Stimulated activated CD4-positive, alpha-beta T cell treated with anti-CD3 and anti-CD28 coated beads, TNF-alpha, amount 100 ng/mL, for 24 hours (primary cell): ENCODE data around the gene KAT2B.

Experiments used
- DNase-seq, 3 experiments: peaks; one replicate each; pipeline ENCODE4 v3.0.0-alpha.2; 2020; ENCODE audit warnings: low read depth in 3 of 3

The KAT2B gene

DNA sequence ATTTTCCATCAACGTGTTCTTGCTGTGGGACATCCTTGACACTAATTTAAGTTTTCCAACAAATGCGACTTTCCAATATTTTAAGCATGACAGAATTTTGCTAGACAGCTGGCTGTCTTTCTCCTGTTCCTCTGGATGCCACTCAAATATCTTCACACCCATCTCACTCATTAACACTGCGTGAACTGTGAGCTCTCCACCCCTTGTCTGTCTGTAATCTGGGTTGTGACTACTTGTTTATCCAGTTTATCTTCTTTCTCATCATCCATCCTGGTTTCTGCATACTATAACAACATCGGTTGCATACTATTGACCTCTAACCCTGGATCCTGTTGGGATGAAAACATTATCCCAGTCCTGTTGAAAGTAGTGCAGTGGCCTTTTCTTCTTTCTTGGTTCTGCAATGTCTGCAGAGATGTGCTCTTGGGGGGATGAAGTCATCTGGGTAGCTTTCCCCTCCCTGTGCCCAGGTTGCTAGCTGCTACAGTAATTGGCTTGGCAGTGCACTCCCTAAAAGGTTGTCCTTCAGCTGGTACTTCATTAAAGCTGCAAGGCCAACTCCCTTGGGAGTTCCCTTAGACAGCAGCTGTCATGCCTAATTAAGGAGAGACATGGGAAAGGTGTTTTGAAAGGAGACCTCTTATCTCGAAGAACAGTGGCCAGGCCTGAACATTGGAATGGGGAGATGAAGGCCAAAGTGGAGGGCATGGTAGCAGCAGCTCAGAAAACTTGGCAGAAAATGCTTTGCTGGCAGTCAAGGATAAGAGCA is 24.7 kb downstream of the KAT2B start:
- no peak for DNase-seq

DNA sequence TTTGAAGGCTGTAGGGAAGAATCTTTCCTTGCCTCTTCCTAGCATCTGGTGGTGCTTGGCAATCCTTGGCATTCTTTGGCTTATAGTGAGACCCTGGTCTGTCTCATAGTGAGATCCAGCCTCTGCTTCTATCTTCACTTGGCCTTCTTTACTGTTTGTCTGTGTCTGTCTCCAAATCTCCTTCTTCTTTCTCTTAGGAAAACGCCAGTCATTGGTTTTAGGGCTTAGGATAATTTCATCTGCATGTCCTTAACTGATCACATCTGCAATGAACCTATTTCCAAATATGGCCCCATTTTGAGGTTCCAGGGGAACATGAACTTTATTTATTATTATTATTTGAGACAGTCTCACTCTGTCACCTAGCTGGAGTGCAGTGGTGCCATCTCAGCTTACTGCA is 25.8 kb downstream of the KAT2B start:
- DNase-seq, result no peak

DNA sequence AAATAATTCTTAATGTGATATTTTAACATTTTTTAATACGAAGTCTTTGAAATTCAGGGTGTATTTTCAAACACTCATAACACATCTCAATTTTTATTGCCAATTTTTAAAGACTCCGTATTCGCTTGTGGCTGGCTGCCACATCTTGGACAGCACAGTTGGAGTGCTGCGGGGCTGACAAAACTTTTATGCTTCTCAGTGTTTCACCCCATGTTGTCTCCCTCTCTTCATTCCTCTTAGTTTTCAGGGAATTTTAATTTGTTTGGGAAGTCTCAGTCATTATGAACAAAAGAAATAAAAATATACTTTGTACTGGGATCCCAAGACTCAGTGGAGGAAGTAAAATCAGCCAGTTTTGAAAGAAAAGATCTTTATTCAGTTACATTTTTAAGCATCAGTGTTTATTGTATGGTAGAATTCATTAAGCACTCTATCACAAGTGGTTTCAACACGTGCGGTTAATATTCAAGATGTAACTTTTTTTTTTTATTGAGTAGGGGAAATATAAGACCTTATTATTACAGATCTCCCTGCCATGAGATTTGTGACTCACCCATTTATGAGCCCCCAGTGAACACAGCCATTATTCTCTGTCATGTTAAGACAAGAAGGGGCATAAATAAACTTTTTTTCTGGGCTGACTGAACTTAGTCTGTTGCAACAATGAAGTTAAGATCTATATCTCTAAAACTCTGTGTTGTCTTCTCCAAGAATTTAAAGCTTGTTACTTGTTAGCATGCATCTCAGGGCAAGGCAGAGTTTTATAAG is 26.8 kb downstream of the KAT2B start:
- no peak for DNase-seq

DNA sequence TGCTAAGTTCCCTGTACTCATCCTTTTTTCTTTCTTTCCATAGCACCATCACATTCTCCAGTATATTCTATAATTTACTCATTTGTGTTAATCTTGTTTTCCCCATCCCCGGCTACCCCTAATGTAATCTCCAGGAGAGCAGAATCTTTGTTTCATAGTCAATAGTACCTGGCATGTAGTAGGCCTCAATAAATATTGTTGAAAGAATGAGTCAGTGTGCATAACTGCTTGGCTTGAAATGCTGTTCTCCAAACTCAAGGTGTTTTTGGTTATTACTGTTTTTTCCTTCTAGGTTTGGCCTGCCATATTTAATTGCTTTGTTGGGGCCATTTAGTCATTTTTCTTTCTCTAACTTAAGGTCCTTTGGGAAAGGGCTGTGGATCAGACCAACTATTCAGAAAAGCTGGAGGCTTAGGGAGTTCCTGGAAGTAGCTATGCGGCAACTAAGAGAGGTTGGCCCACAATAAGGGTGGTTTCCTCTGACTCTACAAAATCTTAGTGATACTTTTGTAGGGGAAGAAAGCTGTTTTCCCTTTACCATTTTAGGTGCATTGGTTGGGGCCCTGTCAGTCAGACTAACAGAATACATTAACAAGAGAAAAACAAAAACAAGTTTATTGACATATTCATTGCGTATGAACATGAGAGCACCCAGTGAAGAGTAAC is 28.4 kb downstream of the KAT2B start:
- DNase-seq, result no peak

DNA sequence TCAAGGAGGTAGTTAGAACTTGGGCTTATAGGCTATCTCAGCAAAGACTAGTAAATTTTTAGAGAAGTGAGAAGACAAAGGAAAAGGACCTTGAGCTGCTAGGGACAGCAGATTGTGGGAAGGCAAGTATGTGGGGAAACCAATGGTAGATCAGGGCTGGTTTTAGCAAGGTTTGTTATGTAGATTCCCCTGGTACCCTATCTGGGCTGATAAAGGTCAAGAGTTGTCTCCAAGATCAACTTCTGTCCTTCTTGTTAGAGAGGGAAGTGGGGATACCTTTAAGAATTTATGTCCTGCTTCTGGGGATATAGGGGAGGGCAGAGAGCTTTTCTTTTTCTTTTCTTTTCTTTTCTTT is 28.9 kb downstream of the KAT2B start:
- DNase-seq, result no peak

DNA sequence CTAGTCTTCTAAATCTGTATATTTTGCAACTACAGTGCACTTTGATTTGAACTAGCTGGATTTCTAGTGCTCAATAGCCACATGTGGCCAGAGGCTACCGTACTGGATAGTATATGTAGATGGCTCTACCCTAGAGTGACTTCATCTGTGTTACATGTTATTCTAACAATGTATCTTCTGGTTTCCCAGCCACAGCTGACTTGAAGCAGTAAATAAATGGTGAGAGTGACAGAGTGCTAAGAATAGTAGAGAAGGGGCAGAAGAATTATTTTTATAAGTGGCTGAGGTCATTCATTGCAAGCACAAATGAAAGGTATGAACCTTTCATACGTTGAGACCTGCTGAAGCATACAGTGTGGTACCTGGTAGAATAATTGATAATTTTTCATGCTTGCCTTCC is 30.9 kb downstream of the KAT2B start:
- no peak for DNase-seq

DNA sequence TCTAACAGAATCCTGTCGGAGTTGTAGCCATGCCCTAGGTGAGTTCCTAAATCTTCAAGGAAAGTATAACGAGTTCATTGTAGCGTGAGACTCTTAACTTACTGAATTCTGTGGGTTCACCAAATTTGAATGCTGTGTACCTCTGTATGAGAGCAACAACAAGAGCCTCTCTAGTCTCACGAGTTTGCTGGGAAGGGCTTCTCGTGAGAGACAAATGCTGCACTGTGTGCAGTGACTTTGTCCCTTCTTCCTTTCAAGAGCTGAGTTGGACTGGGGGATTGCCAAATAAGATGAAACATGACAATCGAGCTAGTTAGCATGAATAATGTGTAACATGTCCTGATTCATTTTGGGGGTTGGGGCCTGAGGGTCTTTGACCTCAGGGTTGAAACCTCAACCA is 32.2 kb downstream of the KAT2B start:
- DNase-seq, result no peak

DNA sequence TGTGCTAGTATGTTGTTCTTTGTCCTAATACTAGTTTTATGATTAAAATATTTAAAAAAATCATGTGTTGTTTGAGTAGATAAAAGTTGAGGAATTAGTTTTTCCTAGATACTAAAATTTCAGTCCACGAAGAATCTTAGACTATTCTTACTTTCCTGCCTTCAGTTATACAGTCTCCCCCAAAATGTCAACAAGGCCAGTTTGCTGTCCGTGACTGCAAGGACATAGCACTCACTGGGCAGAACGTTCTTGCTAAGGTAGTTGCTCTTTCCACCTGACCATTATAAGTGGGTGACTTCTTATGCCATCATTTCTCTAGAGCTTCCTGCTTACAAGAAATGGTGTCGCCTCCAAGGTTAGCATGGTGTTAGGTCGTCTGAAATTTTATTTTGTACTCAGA is 32.8 kb downstream of the KAT2B start:
- DNase-seq, result no peak

DNA sequence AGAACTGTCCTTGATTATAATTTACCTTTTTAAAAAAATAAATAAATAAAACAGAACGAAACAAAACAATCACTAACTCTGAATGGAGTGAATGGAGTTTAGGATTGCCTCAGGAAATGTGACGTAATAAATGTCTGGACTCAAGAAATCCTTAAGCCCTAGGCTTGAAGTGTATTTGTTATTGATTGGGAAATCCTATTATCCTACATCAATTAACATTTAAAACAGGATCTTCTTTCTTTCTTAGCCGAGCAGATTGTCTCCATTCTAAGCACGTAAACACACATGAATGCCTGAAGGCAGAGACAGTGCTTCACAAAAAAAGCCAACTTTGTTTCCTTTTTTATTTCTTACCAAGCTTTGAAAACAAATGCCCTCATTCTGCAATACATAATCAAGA is 33.4 kb downstream of the KAT2B start:
- no peak for DNase-seq

DNA sequence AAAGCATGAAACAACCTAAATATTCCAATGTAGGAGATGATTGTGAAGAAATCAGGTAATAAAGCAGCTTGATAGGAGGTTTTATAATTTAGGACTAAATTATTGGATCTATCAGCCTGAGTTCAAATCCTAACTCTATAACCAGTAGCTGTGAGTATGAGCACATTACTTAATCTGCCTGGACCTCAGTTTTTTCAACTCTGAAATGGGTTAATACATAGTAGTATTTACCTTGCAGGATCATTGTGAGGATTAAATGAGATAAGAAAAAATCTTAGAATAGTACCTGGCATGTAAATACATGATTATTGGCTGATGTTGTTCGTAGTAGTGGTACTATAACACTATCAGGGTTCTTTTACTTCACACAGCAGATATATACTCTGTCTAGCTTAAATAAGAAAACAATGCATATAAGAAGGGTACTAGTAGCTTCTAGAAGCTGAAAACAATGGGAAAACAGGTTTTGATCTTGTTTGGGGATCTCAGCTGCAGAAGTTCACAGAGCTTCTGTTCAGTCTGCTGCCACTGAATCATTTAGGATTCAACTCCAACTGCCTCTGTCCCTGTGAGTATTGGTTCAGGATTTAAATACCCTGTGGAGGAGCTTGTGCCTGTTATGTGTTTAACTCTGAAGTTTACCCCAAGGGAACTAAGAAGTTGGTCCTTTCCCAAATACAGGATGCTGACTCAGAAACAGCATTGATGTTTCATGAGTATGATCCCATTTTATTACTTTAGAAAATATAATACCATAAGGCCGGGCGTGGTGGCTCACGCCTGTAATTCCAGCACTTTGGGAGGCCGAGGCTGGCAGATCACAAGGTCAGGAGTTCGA is 34.2 kb downstream of the KAT2B start:
- no peak for DNase-seq

DNA sequence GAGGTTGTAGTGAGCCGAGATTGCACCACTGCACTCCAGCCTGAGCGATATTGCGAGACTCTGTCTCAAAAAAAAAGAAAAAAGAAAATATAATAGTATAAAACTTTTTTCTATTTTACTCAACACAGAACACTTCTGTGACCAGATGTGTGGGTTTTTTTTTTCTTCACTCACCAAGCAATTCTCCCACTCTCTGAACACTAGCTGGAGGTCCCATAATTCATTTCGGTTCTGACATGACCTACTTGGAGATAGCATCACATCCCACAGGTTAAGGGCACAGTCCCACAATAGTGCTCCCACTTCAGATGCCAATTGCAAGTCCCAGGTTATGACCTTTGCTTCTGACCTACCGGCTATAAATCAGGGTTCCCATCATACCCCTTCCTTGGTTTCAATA is 35.0 kb downstream of the KAT2B start:
- no peak for DNase-seq

DNA sequence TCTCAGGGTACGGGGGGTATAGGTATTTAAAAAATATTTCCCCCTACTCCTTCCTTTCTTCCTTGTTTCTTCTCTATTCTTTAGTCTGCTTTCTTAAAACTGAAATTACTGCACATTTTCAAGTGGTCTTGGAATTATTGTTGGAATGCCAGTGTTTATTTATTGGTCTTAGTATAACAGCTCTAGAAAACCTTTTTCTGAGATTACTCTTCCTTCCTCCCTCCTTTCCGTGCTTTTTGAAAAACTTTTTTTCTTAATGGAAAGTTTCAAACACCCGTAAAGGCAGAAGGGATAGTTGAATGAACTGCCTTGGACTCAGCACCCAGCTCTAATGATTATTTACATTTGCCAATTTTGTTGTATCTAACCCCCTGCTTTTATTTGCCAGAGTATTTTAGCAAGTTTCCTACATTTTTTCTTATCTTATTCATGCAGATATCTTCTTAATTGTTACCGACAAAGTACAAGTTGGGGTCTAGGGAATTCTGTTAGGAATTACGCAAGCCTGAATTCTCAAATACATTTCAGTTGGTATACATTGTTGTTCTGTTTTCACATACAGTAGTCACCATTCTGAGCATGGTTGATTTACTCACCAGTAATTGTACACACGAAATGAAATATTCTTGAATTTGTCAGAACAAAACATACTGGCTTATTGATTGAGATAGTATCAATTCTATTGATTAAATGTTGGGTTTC is 36.2 kb downstream of the KAT2B start:
- DNase-seq, result no peak

DNA sequence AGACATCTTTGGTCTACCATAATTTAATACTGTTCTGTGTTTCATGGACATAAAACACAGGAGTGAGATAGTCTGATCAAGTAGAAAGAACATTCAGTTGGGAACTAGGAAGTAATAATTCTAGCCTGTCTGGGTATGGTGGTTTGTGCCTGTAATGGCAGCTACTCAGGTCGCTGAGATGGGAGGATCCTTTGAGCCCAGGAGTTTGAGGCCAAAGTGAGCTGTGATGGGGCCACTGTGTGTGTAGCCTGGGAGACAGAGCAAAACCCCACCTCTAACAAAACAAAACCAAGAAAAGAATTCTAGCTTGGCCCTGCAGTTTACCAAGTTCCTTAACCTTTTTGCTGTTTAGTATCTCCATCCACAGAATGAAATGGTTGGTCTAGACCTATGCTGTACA is 36.8 kb downstream of the KAT2B start:
- DNase-seq, result no peak

DNA sequence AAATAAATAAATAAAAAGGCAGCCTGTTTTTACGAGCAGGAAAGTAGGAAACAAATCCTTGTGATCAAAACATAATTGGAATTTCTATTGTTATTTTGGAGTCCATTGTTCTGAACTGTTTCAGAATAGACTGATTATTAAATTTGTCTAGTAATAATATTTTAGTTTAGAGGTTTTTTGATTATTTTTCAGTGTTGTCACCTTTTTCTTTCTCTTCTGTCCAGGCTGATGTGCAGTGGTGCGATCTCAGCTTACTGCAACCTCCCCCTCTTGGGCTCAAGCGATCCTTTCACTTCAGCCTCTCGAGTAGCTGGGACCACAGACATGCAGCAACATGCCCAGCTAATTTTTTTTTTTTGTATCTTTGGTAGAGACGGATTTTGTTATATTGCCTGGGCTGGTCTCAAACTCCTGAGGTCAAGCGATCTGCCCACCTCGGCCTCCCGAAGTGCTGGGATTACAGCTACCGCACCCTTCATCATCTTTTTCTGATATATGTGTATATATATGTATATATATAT is 38.0 kb downstream of the KAT2B start:
- DNase-seq, result no peak

DNA sequence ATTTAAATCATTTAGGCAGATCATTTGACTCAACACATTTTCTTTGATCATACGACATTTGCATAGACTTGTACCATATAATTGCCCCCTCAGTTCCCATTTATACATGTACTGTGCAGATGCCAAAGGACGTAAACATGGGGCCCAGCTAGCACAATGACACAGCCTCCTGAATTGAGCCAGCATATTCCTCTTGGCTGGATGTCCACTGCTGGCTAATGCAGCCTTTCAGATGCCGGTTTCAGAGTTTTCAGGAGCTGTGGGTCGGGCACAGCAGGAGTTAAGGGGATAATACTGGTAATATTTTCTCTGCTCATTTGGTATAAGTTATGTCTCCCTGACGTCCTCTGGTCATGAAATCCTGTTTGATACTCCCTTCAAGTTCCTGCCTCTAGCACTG is 39.4 kb downstream of the KAT2B start:
- DNase-seq, result no peak

DNA sequence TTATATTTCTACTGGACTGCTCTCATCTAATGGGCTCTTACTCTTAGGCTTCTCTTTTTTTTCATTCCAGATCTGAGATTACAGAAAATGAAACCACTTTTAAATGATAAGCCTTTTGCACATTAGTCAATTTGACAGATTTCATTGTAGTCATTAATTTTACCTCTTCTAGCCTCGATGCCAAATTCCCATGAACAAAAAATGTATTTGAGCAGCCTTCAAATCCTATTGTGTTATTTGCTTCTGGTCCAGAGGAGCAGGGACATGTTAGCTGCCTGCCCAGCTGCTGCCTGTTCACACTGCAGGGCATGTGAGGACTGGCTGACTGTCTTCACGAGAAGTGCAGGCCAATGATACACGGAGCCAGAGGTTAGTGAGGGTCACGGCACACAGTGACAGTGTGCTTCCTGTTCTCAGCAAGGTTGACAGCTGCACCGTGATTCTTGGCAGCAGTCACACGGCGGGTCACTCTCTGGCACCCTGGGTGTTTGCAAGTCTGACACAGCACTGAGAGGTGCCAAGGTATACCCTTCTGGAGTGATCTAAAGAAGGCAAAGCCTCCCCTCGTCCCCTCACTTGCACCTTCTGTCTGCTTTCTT is 40.8 kb downstream of the KAT2B start:
- DNase-seq, result peak in 1 of 3 experiments; percentile 4

DNA sequence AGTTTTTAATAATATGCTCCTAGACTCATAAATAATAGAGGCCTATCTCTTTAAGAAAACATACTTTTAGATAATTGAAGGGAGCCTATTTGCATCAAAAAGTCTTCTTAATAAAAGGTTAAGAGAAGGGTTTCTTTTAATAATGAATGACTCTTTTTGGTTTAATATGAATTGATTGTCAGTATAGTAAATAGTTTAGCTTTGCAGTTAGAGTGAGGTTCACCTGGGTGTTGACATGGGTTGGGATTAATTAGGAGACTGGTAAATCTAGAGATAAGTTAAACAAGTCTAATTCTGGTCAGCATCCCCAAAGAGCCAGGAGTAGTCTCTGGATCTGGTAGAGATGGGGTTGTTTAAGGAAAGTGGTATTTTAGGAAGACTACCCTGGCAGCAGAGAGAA is 43.0 kb downstream of the KAT2B start:
- DNase-seq, result no peak

DNA sequence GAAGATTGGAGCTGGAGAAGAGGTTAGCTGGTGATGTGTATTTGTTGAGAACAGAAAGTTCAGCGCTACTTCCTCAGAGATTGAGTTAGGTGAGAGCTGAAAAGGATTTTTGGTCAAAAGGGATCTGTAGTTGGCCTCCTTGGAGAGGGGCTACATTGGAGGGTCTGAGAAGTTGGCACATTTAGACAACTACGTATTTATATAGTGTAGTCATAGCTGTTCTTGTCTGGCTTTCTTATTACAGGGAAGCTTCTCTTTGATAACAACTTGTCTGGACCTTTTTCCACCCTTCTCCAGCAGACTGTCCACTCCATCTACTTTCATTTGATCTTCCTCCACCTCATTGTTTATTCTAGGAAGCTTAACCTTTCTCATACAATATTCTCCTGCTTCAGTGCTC is 43.7 kb downstream of the KAT2B start:
- DNase-seq, result no peak

DNA sequence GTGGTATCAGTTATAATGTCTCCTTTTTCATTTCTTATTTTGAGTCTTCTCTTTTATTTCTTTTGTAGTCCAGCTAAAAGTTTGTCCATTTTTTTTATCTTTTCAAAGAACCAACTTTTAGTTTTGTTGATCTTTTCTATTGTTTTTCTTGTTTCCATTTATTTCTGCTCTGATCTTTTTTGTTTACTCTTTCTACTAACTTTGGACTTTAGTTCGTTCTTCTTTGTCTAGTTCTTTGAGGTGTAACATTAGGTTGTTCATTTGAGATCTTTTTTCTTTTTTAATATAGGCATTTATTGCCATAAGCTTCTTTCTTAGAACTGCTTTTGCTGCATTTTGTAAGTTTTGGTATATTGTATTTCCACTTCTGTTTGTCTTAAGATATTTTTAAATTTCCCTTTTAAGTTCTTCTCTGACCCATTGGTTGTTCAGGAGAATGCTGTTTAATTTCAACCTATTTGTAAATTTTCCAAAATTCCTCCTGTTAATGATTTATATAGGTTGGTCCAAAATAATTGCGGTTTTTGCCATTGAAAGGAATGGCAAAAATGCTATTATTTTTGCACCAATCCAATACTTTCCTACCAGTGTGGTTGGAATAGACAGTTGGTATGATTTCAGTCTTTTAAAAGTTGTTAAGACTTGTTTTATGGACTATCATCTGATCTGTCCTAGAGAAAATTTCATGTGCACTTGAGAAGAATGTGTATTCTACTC is 51.2 kb downstream of the KAT2B start:
- DNase-seq, result no peak

DNA sequence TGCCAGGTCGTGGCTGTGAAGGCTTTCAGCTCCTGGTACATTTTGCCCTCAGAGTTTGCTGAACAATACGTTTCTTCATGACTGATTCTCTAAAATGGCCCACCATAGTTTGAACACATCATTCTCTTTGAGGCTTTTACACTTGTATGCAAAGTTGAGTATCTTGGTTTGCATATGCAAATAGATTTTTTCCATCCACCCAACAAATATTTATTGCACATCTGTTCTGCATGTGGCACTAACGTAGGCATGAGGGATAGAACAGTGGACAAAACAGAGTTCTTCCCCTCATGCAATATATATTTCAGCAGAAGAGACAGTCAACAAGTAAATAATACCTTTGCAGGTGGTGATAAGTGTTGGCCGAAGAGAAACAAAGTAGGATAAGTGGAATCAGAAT is 55.2 kb downstream of the KAT2B start:
- DNase-seq, result no peak
